Activated T-helper 1 cell treated with anti-CD3 and anti-CD28 coated beads, Interleukin-2, amount 50 U/mL, for 16 hours (primary cell): Measurements from ENCODE around the gene COL6A3.

Experiments used
- DNase-seq, 2 donors: peaks; one replicate each; pipeline ENCODE4 v3.0.0-alpha.2; 2020; ENCODE audit warnings: low read depth in 1 of 2, low spot score in 1 of 2

The COL6A3 gene

DNA sequence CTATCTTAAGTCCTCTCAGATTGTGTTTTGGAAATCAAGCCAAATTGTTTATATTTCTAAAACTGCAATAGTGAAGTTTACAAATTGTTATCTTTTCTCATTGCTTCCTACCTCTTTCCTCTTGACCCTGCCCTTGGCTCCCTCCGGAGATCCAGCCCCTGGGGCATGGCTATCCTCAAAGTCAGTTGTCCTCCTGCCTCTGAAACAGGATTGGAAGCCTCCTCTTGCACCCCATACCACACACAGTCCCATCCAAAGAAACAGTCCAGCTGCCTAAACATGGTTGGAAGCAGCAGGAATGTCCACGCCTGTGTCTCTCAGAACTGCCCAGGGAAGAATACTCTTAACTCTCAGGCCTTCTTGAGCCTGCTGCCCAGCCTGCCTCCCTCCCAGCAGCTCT, 30.1 kb upstream of the COL6A3 start:
- DNase-seq: no peak

DNA sequence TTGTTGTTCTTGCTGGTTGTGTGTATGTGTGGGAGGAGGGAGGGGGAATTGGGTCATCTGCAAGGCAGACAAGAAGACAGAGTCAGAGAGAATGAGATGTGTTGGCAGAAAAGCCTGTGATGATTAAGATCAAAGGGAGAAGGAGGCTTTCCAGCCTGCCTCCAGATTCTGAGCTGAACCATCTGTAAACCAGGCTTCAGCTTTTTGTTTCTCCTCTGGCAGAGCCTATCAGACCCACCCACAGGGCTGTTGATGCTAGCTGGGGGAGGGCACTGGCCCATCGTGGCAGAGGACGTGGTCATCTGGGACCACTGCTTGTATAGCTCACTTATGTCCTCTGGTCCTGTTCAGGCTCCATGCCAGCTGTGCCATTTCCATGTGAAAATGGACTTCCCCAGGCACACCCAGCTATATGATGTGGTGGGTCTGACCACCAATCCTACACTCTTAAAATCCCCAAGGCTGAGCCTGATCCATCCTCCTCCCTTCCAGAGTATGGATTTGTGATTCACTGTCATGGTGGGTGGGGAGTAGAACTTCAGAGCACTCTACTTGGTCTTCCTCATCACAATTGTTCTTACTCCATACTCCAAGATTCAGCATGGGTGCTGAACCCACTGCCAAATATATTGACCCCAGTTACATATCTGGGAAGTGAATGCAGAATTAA, 27.8 kb upstream of the COL6A3 start:
- no peak for DNase-seq

DNA sequence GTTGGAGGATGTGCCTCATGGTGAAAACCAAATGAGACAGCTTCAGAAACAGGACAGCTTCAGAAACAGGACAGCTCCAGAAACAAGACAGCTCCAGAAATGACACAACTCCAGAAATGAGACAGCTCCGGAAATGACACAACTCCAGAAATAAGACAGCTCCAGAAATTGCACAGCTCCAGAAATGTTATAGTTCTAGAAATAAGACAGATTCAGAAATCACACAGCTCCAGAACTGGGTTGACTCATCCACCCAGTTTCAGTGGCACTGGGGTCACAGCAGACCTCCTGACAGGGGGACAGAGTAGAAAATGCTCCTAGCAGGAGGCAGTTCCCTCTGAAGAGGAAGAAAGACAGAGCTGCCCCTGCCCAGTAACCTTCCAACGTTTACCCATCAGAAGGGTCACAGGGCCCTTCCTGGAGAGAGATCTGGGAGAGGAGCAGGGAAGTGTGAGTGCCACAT, 26.9 kb upstream of the COL6A3 start:
- DNase-seq: peak in 1 of 2 donors; percentile 37

DNA sequence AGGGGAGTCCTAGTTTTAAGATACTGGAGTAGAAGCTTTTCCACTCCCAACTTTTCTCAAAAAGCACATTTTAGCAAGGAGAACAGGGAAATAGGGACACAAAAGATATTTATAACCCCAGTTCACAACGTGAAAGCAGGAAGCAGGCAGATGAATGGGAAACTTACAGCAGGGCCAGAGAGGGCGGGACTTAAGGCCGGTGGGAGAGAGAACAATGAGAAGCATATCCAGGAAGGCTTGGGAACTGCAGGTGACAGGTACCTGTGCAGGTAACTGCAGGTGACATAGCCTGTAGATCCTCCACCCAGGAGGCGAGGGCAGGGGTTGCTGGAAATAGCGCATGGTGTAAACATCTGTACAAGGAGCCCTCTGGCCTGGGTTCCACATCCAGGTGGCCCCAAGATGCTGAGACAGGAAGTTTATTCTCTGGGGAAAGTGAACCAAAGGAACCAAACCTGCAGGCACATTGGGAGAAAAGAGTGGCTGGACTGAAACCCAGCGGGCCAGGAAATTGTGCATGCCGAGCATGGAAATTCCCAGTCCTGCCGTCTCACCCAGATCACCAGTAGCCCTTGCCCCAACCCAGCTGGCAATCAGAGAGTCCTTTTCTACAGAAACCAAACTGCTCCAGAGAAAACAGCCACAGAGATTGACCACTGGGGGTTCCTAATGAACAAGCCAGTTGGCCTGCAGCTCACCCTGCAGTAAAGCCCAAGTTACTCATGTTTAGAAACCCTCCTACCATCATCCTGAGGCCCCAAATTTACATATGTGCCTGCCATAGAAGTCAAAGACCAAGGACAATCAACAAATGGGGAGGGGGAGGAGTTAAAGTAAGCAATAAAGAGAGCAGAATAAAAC, 24.3 kb upstream of the COL6A3 start:
- DNase-seq: no peak

DNA sequence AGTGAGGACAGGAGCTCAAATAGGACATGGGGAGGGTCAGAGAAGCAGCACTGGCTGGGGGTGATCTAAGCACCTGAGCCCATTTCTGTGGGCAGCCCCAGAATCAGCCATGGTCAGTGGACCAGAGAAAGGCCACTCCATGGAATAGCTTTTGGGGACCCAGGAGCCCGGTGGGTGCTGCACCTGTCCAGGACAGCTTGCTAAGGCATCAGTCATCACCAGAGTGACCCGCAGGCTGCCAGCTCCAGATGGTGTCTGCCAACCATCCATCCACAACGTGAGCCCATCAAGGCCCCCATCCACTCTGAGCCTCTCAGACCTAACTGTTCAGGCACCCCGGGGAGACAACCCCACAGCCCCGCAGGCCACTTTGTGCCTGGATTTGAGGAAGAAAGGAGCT, 23.6 kb upstream of the COL6A3 start:
- DNase-seq: no peak

DNA sequence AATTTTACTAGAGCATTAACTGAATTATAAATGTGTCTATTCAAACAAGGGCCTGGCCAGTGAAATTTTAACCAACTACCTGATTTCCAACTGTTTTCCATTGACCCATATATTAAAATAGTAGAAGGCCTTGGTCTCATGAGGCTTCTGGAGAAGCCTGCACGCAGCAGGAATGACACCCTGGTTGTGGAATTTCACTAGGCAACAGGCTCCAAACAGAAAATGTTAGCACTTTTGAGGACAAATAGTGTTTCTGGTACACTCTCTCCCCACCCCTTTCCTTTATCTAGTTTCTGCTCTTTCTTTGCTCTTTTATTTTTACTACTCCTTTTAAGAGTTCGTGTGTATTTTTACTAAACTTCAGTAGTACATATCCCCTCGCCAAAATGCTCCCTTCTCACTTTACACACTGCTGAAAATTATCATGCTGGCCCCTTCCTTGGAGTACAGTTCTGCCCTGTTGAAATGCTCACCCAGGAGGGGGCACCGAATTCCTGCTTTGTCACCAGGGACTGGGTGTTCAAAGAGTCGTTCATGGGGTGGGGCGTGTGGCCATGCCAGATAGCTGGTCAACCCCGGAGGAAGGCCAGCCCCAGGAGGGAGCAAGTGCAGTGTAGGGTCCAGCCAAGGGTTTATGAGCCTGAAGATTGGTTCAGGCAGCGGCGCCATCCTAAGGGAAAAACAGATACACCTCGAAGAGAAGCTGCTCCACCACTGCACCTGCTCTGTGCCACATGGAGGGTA, 22.1 kb upstream of the COL6A3 start:
- no peak for DNase-seq

DNA sequence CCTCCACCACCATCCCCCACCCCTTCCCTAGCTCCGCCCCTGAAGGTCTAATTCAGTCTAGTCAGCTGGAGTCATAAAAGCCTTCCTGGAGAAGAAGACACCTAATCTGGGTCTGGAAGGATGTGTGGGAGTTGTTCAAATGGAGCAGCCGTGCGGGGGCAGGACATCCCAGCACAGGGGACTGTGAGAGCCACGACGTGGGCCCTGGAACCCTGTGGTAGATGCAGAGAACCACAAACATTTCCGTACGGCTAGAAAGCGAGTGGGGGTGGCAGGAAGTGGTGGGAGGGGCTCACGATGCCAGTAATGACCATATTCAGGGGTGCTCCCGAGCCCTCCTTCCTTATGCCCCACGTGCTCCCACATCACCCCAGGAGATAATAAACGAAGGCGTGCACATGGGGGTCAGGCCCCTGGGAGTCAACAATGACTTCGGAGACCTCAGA, 20.9 kb upstream of the COL6A3 start:
- DNase-seq: peak; percentile 33 to 56

DNA sequence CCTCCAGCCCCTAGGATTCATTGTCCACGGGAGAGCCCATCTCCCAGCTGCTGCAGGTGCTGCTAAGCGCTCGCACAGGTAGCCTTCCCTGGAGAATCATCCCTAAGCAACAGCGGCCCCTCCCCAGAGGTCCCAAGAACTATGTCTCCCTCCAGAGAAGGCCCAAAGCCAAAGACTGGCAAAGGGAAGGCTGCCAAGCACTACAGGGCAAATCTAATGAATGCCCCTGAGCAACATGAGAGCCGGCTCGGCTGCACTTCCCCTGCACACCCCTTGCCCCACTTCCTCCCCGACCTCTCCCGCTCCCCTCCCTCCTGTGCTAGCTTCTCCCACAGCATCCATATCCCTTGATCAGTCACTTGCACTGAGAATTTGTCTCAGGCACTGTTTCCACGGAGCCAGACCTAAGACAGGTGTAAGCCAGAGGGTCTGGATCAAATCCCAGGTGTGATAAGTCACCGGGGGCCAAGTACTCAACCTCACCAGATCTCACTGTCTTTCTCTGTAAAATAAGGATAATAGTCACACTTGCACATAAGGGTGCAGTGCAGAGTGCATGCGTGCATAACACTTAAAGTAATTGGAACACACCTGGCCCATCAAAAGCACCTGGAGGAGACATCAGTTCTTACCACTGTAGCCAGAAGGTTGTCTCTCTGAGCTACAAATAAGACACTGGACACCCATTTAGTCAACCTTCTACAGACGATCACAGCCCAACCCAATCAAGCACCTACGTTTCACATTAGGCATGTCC, 20.1 kb upstream of the COL6A3 start:
- DNase-seq: no peak

DNA sequence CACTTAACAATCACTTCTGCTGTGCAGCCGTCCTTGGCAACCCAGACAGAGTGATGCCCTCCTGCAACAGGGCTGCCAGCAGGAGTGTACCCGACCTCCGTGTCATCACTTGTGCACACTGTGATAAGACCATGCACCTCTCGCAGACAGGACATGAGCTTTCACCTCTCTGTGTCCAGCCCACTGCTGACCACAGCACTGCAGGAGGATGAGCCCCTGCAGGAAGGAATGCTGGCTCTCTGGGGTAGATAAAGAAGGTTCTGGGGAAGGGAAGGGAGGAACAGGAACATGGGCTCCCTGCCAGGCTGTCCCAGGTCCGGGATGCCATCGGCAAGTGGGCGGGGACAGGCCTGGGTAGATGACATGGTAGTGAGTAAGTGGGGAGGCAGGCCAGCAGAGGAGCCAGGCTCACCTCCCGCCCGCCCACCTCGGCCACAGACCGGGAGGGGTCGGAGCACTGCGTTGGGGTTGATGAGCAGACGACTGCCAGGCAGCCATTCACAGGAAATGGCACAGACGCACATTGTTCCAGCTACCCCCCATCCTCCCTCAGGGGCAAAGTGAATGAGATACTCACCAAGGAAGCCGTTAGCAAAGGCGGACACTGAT, 18.6 kb upstream of the COL6A3 start:
- peak; percentile 53 to 64 for DNase-seq

DNA sequence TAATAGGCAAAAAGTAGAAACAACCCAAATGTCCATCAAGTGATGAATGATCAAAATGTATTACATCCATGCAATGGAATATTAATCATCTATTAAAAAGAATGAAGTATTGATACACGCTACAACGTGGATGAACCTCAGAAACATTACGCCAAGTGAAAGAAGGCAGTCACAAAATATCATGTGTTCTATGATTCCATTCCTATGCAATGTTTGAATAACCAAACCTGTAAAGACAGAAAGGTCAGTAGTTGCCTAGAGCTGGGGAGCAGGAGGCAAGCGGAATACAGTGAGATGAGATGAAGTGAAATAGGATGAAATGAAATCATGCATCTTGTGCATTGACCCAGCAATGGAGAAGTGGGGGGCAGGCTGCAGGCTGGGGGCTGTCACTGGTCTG, 17.9 kb upstream of the COL6A3 start:
- no peak for DNase-seq

DNA sequence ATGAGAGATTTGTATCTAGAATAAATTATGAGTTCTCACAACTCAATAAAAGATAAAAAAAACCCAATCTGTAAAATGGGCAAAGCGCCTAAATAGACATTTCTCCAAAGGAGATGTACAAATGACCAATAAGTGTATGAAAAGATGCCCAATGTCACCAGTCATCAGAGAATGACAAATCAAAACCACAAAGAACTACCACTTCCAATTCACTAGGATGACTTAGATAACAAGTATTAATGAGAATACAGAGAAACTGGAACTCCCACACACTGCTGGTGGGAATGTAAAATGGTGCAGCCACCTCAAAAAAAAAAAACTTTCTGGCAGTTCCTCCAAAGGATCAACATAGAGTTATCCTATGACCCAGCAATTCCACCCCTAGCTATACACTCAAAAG, 17.4 kb upstream of the COL6A3 start:
- no peak for DNase-seq

DNA sequence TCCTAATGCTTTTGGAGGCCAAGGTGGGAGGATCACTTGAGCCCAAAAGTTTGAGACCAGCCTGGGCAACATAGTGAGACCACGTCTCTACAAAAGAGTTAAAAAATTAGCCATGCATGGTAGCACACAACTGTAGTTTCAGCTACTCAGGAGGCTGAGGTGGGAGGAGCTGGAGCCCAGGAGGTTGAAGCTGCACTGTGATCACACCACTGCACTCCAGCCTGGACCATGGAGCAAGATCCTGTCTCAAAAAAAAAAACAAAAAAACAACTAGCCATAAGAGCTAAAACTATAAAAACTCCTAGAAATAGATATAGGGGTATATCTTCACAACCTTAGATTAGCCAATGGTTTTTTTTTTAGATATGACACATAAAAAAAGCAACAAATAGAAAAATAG, 16.9 kb upstream of the COL6A3 start:
- DNase-seq: no peak

DNA sequence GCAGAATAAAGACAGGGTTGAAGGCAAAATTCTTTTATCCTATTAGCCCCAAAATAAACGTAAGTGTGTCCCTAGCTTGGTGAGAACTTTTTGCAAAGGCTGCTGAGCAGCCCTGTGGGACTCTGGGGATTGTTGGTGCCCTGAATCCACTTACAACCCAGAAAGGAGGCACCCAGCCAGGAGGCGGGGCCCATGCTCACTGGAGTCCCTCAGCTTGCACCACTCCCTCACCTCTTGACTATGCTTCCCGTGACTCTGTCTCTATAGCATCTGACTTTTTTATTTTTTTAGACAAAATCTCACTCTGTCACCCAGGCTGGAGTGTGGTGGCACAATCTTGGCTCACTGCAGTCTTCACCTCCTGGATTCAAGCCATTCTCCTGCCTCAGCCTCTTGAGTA, 15.8 kb upstream of the COL6A3 start:
- DNase-seq: no peak

DNA sequence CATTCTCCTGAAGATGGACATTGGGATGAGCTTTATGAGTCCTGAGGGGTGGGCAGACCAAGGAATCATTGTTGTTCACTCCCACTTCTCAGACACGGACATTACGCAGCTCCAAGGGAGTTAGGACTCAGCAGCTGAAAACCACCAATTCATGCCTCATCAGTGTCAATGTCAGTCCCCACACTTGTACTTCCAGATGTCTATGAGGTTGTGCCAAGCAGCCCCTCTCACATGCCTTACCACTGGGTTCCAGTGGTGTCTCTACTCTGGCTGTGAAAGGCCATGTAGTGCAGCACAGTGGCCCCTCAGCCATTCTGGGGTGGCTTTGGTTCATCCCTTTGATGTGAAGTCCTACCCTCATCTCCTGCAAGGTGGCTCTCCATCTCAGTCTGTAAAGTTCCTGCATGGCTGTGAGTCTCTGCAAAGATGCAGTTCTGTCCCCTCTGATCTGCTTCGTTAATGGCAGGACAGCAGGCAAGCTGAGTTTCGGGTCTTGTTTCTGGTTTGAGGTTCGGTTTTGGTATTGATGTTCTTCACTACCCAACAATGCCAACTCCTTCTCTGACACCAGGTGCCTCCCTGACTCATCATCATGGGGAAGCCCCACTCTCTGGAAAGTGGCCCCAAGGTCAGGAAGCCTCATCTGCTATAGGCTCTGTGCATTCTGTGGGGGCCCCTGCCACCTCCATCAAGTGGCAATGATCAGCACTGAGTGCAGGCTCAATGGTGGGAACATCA, 14.0 kb upstream of the COL6A3 start:
- peak in 1 of 2 donors; percentile 62 for DNase-seq

DNA sequence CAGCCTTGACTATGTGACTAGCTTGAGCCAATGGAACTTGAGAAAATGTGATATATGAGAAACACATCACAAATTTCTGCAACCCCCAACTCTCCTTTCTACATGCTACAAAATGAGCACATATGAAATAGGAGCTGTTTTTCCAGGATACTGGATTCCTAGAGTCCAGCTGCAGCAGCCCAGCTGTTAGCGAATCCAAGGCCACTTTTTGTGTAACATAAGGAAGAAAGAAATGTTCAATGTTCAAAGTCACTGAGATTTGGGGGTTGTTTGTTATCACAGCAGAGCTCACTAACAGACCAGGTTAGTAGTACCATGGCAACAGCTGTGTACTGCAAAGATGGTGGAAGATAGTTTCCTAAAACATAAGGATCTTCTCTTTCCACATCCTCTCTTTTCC, 12.6 kb upstream of the COL6A3 start:
- no peak for DNase-seq

DNA sequence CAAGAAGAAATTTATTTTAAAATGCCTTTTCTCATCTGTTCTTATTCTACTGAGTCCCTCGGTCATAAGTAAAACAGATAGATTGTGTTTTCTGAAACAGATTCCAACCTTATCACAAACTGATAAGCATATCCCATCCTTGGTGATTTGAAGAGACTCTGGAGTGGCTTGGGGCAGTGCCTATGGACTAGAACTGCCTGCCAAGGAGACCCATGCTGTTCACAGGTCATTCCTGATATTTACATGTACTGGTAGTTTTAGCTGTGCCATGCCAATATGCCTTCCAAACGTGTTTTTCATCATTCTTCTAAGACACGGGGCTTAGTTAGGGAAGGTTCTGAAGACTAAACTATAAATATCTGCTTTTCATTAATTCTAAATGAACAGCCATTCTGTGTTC, 11.4 kb upstream of the COL6A3 start:
- DNase-seq: no peak

DNA sequence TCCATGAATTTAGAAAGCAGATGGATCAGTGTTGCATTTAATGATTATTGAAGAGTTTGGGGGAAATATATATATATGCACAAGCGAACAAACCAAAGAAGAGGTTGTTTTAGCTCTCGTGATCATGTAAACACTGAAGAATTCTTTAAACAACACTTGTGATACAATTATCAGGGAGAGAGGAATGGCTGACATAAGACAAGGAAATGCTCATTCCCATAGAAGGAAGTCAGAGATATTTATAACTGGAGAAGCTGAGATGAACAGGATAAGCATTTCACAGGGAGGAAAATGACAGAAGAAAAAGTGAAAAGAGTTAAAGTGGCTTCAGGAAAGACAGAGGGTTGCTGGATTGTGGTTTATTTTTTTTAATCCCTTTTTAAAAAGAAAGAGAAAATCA, 10.6 kb upstream of the COL6A3 start:
- DNase-seq: no peak

DNA sequence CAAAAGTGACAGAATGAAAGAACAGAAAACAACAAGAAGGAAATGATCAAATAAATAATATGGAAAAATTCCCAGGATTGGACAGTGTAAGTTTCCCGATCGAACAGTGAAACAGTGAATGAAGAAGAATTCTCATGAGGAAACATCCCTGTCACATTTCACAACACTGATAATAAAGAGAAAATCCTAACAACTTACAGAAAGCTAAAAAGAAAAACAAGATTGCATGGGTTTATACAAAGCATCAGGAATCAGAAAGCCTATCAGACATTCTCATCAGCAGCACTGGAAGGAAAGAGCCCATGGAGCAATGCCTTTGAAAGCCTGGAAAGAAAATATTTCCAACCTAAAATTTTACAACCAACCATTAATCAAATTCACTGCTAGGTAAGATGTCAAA, 9.9 kb upstream of the COL6A3 start:
- DNase-seq: no peak

DNA sequence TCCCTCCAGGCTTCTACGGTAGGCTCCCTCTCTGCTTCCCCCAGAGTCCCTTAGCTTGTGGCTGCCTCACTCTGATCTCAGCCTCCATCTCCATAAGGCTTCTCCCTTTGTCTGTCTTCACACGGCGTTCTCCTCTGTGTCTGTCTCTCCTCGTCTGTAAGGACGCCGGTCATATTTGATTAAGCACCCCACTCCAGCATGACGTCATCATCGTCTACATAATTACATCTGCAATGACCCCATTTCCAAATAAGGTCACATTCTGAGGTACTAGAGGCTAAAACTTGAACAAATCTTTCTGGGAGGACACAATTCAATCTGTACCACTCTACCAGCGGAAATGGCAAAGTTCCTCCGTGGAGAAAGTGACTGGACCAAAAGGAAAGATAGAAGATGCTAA, 8.3 kb upstream of the COL6A3 start:
- DNase-seq: no peak

DNA sequence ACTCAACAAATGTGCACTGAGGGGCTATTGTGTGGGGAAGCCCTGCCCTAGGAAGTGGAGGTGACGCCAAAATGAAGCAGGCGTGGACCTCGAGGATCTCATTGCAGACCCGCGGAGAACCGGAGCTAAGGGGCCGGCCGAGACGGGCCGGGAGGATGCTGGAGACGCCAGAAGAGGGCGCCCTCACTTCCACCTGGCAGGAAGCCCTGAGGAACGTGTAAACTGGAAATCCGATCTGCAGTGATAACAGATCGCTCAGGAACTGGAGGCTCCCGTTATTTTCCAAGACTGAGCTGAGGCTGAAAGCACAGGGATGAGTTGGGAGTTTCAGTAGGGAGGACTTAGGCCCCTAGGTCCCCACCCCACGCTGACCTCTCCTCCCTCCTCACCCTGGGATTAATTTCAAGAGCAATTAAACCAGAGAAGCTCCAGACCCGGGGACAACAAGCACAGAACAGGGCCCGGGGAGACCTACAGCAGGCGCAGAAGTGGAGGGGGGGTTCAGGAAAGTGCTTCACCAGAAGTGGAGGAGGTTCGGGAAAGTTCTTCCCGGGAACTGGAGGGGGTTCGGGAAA, 7.7 kb upstream of the COL6A3 start:
- peak; percentile 62 to 73 for DNase-seq
